Mesenchymal stem cell (in vitro differentiated cells and primary cell): ENCODE results near the gene RAPGEF4.

Source experiments
- DNase-seq: peaks from one replicate; pipeline ENCODE4 v3.0.0-alpha.2; 2013
- H2AFZ ChIP-seq: one replicate; pipeline ENCODE4 v1.6.1; 2013; ENCODE audit warnings: low read depth, mild to moderate bottlenecking, control low read depth, inconsistent platforms, low read length, moderate library complexity
- H2AK5ac ChIP-seq: 2 replicates; pipeline ENCODE4 v1.6.1; 2013; ENCODE audit warnings: low read length, moderate library complexity, mild to moderate bottlenecking, inconsistent platforms; ENCODE audit not compliant: severe bottlenecking
- H2BK120ac ChIP-seq: one replicate; pipeline ENCODE4 v1.6.1; 2013; ENCODE audit warnings: low read depth, mild to moderate bottlenecking, inconsistent platforms, low read length, moderate library complexity
- H2BK12ac ChIP-seq, 2 experiments: one replicate each; pipeline ENCODE4 v1.6.1; 2013; ENCODE audit warnings: inconsistent platforms in 2 of 2, low read length in 2 of 2, mild to moderate bottlenecking in 2 of 2, moderate library complexity in 2 of 2, control low read depth in 1 of 2
- H2BK15ac ChIP-seq: one replicate; pipeline ENCODE4 v1.6.1; 2013; ENCODE audit warnings: mild to moderate bottlenecking, low read depth, inconsistent platforms; ENCODE audit not compliant: poor library complexity, severe bottlenecking
- H2BK5ac ChIP-seq: 2 replicates; pipeline ENCODE4 v1.6.1; 2013; ENCODE audit warnings: low read depth, mild to moderate bottlenecking, low read length, control low read depth, inconsistent platforms; ENCODE audit not compliant: poor library complexity, severe bottlenecking
- H3K14ac ChIP-seq, 2 experiments: one replicate each; pipeline ENCODE4 v1.6.1; 2013; ENCODE audit warnings: inconsistent platforms in 2 of 2, low read length in 2 of 2, control low read depth in 1 of 2, mild to moderate bottlenecking in 1 of 2, moderate library complexity in 1 of 2
- H3K18ac ChIP-seq, 2 experiments: one replicate each; pipeline ENCODE4 v1.6.1; 2013; ENCODE audit warnings: inconsistent platforms in 2 of 2, low read length in 2 of 2, control low read depth in 1 of 2, low read depth in 1 of 2, mild to moderate bottlenecking in 1 of 2
- H3K23ac ChIP-seq, 2 experiments: one replicate each; pipeline ENCODE4 v1.6.1; 2013; ENCODE audit warnings: inconsistent platforms in 2 of 2, low read length in 2 of 2, mild to moderate bottlenecking in 2 of 2, moderate library complexity in 2 of 2, control low read depth in 1 of 2
- H3K27ac ChIP-seq: 2 replicates; pipeline ENCODE4 v1.5.1; 2013; ENCODE audit warnings: mild to moderate bottlenecking, moderate library complexity, low read length, control low read depth, inconsistent platforms; ENCODE audit not compliant: poor library complexity, severe bottlenecking
- H3K27me3 ChIP-seq, 2 experiments: 2 replicates each; pipeline versions ENCODE4 v1.6.1 to v1.7.0; 2013; ENCODE audit warnings: low read length in 2 of 2, mild to moderate bottlenecking in 2 of 2, moderate library complexity in 2 of 2, control low read depth in 1 of 2, inconsistent platforms in 1 of 2; ENCODE audit not compliant: control insufficient read depth in 1 of 2, insufficient read depth in 1 of 2
- H3K36me3 ChIP-seq, 2 experiments: 2 replicates each; pipeline versions ENCODE4 v1.6.1 to v1.7.0; 2013; ENCODE audit warnings: low read length in 2 of 2, control low read depth in 1 of 2, inconsistent platforms in 1 of 2, low read depth in 1 of 2, mild to moderate bottlenecking in 1 of 2; ENCODE audit not compliant: insufficient read depth in 2 of 2, control insufficient read depth in 1 of 2
- H3K4ac ChIP-seq, 2 experiments: one replicate each; pipeline ENCODE4 v1.6.1; 2013; ENCODE audit warnings: inconsistent platforms in 2 of 2, low read length in 2 of 2, mild to moderate bottlenecking in 2 of 2, moderate library complexity in 2 of 2, control low read depth in 1 of 2, low read depth in 1 of 2
- H3K4me1 ChIP-seq: 2 replicates; pipeline ENCODE4 v1.6.1; 2013; ENCODE audit warnings: low read depth, low read length, control low read depth; ENCODE audit not compliant: control insufficient read depth, insufficient read depth
- H3K4me2 ChIP-seq: 2 replicates; pipeline ENCODE4 v1.6.1; 2013; ENCODE audit warnings: low read length, mild to moderate bottlenecking, inconsistent platforms; ENCODE audit not compliant: poor library complexity, severe bottlenecking
- H3K4me3 ChIP-seq, 2 experiments: 2 replicates each; pipeline versions ENCODE4 v1.5.1 to v1.7.0; 2013; ENCODE audit warnings: low read length in 2 of 2, mild to moderate bottlenecking in 2 of 2, control low read depth in 1 of 2, low read depth in 1 of 2; ENCODE audit not compliant: insufficient read depth in 1 of 2
- H3K79me1 ChIP-seq: replicated peaks from 2 replicates; pipeline ENCODE4 v1.6.1; 2013; ENCODE audit warnings: mild to moderate bottlenecking, control low read depth, low read length, inconsistent platforms; ENCODE audit not compliant: poor library complexity, severe bottlenecking
- H3K9ac ChIP-seq: 2 replicates; pipeline ENCODE4 v1.7.0; 2013; ENCODE audit warnings: mild to moderate bottlenecking, low read length, moderate library complexity
- H3K9me3 ChIP-seq: 2 replicates; pipeline ENCODE4 v1.7.0; 2013; ENCODE audit warnings: mild to moderate bottlenecking, low read length; ENCODE audit not compliant: control insufficient read depth
- H4K8ac ChIP-seq: one replicate; pipeline ENCODE4 v1.6.1; 2013; ENCODE audit warnings: inconsistent platforms, mild to moderate bottlenecking, low read length, moderate library complexity
- H4K91ac ChIP-seq: one replicate; pipeline ENCODE4 v1.6.1; 2013; ENCODE audit warnings: mild to moderate bottlenecking, low read length, inconsistent platforms
- WGBS: methylation state at CpG from one replicate; pipeline ENCODE4 v1.1.7; 2013; ENCODE audit warnings: mixed read lengths; 5-methylcytosine and 5-hydroxymethylcytosine counted together

The RAPGEF4 gene

DNA sequence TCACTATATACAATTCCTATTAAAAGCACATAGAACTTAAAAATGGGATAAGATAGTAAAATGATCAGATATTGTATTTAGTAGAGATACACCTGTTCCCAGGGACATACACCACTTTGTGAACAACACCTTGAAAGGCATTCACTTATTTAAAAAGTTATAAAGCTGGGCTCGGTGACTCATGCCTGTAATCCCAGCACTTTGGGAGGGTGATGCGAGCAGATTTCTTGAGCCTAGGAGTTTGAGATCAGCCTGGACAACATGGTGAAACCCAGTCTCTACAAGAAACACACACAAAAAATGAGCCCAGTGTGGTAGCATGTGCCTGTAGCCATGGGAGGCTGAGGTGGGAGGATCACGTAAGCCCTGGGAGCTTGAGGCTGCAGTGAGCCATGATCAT, 90.9 kb downstream of the RAPGEF4 start:
- Histone ChIP-seq H2BK15ac (no peak overlapping the region), H2AFZ (no peak overlapping the region), H3K27me3 (no peaks in the 10 kb centered on the region), H2BK5ac (no peak overlapping the region), H2BK120ac (no peak overlapping the region), H4K8ac (no peak overlapping the region), H3K27ac (no peak overlapping the region), H3K79me1 (no peaks in the 10 kb centered on the region), H3K36me3 (no peaks in the 10 kb centered on the region), H2AK5ac (no peak overlapping the region), H2BK12ac (no peak overlapping the region), H3K14ac (no peak overlapping the region), H3K4me3 (no peak overlapping the region), H3K4ac (no peak overlapping the region), H3K18ac (peak overlapping the region; percentile 6 to 64), H3K23ac (no peak overlapping the region), H3K4me1 (peaks cover 9% of the 10 kb centered on the region), H3K9me3 (no peaks in the 10 kb centered on the region), H3K9ac (no peak overlapping the region), H4K91ac (no peak overlapping the region), H3K4me2 (no peak overlapping the region)
- no peak for DNase-seq
- WGBS = 84% methylated on average over 3 of the region's 3 CpGs

DNA sequence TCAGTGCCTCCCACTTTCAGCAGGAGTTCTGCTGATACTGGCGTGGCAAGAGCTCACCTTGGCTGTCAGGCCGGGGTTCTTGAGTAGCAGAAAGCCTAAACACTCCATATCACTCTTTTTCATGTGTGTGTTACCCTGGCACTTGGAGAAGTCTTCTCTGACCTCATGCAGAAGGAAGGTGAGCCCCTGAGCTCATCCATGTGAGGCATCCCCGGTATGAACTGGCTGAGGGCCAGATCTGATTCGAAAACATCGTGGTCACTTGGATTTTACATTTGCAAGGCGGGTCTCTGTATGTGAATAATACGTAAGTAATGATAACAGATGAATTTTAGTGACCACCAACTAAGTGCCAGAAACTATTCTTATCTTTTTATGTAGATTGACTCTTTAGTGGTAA, 93.6 kb downstream of the RAPGEF4 start:
- H3K36me3 ChIP-seq = no peaks in the 10 kb centered on the region
- no peak overlapping the region for H4K91ac ChIP-seq
- H3K79me1 ChIP-seq = no peaks in the 10 kb centered on the region
- H3K9me3 ChIP-seq = no peaks in the 10 kb centered on the region
- H2BK15ac ChIP-seq = no peak overlapping the region
- no peak overlapping the region for H2AK5ac ChIP-seq
- H3K4me3 ChIP-seq = no peak overlapping the region
- H2BK120ac ChIP-seq = no peak overlapping the region
- no peak overlapping the region for H2AFZ ChIP-seq
- no peak overlapping the region for H2BK5ac ChIP-seq
- H3K4me1 ChIP-seq = peaks cover 9% of the 10 kb centered on the region
- no peak overlapping the region for H3K4ac ChIP-seq
- 29% methylated on average over 5 of the region's 7 CpGs for WGBS
- peak; percentile 40 for DNase-seq
- H3K9ac ChIP-seq = no peak overlapping the region
- no peak overlapping the region for H3K23ac ChIP-seq
- no peaks in the 10 kb centered on the region for H3K27me3 ChIP-seq
- no peak overlapping the region for H3K14ac ChIP-seq
- no peak overlapping the region for H3K4me2 ChIP-seq
- H3K18ac ChIP-seq = no peak overlapping the region
- no peak overlapping the region for H4K8ac ChIP-seq
- no peak overlapping the region for H2BK12ac ChIP-seq
- H3K27ac ChIP-seq = no peak overlapping the region

DNA sequence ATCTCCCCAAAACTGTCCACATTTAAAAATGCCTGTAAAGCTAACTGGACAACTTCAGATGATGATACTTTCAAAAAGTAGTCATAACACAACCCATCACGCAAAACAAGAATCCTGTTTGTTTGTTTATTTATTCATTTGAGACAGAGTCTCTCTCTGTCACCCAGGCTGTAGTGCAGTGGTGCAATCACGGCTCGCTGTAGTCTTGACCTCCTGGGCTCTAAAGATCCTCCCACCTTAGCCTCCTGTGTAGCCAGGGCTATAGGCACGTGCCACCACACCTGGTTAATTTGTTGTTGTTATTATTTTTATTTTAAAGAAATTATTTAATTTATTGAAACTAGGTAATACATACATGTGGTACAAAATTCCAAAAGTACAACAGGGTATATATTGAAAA, 94.8 kb downstream of the RAPGEF4 start:
- Histone ChIP-seq H3K27me3 (no peaks in the 10 kb centered on the region), H3K18ac (no peak overlapping the region), H3K36me3 (no peaks in the 10 kb centered on the region), H4K91ac (no peak overlapping the region), H2BK12ac (no peak overlapping the region), H3K4ac (no peak overlapping the region), H3K9me3 (no peaks in the 10 kb centered on the region), H2AFZ (no peak overlapping the region), H2BK5ac (no peak overlapping the region), H2BK120ac (no peak overlapping the region), H2BK15ac (no peak overlapping the region), H4K8ac (no peak overlapping the region), H3K79me1 (no peaks in the 10 kb centered on the region), H3K4me1 (peaks cover 9% of the 10 kb centered on the region), H3K14ac (no peak overlapping the region), H3K4me3 (no peak overlapping the region), H2AK5ac (no peak overlapping the region), H3K27ac (no peak overlapping the region), H3K23ac (no peak overlapping the region), H3K9ac (no peak overlapping the region), H3K4me2 (no peak overlapping the region)
- 93% methylated on average over 2 of the region's 4 CpGs for WGBS
- DNase-seq = no peak

GRCh38 chr2:172833898-172834297, 98.3 kb downstream of the RAPGEF4 start:
- Histone ChIP-seq H3K9ac (no peak overlapping the region), H3K18ac (no peak overlapping the region), H3K9me3 (no peaks in the 10 kb centered on the region), H3K4me3 (no peak overlapping the region), H2BK15ac (no peak overlapping the region), H3K4me2 (no peak overlapping the region), H2BK5ac (no peak overlapping the region), H2BK120ac (no peak overlapping the region), H3K36me3 (no peaks in the 10 kb centered on the region), H3K27ac (no peak overlapping the region), H3K79me1 (no peaks in the 10 kb centered on the region), H2BK12ac (no peak overlapping the region), H3K14ac (no peak overlapping the region), H3K23ac (no peak overlapping the region), H2AK5ac (no peak overlapping the region), H3K4me1 (peaks cover 4% of the 10 kb centered on the region), H4K91ac (no peak overlapping the region), H4K8ac (no peak overlapping the region), H3K27me3 (no peaks in the 10 kb centered on the region), H2AFZ (no peak overlapping the region), H3K4ac (no peak overlapping the region)
- no peak for DNase-seq
- whole genome bisulfite sequencing = 50% methylated on average over 1 of the region's 2 CpGs
